ENCODE results near the gene TNNT3.
"Not testable (repeated sequence)": the region's sequence is repeated elsewhere in the genome, so short reads cannot be mapped to it uniquely, and the experiment has no call there.

TNNT3 gene

DNA sequence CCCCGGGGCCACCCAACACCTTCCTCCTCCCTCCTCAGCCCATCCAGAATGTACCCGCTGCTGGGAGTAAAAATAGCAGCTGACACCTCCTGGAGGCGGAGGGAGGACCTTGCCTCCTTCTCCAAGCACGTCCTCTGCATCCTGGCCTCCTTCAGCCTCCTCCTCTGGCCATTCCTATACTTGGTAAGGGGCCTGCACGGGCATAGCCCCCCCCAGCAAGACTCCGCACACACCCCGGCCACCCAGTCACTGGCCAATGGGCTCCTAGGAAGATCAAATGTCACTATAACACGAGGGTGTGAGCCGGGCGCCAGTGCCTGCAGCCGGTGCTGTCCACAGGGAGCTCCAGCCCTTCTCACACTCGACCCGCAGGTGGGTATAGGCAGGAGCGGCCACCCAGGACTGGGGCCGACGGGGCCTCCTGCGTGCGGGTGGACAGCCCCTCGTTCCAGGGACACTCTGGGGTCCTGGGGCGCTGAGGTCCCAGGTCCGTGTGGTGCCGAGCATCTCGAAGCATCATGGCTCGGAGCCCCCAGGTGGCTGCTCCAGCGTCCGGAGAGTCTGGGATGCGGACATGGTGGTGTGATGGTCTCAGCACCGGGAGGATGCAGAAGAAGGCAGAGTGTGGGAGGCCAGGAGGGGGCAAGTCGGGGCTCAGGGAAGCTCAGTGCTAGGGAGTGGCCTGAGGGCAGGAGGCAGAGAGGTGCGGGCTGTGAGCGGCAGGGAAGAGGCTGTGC is at the start of gene TNNT3:
TNNT3 (plus strand) TSS at position 313 of the 737 bp plus-strand sequence. CDS start 3,172 bp downstream, outside the sequence.
- peak in 2 of 10 donors; percentile 80 to 84 for DNase-seq
- intact Hi-C loops (cut with DNase I) = loop anchor here (5.0 kb wide), 1 partner anchor 37 kb away; no protein-coding TSS in a partner anchor

DNA sequence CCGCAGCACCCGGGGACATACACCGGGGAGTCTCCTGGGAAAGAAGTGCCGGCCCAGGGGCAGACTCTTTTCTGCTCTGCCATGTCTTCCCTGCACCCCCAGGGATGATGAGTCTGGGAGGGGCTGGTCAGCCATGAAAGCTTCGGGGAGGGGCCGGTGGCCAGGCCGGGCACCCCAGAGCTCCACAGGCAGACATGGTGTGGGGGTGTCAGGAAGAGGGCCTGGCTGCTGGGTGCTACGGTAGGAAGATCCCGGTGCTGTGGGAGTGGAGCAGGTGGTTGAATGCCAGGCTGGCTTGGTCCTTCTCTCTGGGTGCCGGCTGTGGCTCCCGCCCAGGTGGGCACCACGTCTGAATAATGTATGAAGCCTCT is 49.2 kb upstream of the TNNT3 start:
- intact Hi-C loops (cut with DNase I) = no loop called here

DNA sequence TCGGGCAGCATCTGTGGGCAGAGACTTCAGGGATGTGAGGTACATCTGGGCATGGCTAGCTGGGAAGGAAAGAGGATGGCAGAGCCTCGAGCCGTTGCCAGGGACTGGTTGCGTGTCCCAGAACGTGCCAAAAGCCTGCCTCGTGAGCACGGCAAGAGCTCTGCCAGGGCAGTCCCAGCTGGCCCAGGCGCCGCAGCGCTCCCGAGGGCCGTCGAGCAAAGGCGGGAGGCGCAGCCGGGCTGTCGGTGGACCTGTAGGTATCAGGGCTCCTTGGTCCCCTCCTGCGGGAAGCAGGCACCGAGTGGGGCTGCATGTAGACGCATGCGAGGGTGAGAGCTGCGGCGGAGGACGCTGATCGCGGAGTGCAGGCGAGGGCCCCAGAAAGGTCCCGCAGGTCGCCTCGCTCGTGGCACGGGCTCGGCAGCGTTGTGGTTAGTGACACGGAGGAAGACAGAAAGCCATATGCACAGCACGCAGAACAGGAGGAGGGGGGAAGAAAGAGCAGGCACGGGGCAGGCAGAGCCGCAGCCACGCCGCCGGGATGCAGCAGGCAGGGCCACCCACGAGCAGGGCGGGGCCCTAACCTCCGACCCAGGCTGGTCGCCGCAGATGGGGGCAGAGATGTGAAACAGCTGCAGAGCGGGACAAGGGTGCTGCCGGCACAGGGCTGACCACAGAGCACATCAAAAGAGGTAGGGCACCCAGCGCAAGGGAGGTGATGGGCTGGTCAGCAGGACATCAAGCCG is 48.6 kb upstream of the TNNT3 start:
- DNase-seq = peak in 7 of 10 donors; percentile 38 to 92 (median 62)
- intact Hi-C loops (cut with DNase I) = no loop called here

More for the DNA sequence above, 49.2 kb upstream of the TNNT3 start:
- DNase-seq = no peak

DNA sequence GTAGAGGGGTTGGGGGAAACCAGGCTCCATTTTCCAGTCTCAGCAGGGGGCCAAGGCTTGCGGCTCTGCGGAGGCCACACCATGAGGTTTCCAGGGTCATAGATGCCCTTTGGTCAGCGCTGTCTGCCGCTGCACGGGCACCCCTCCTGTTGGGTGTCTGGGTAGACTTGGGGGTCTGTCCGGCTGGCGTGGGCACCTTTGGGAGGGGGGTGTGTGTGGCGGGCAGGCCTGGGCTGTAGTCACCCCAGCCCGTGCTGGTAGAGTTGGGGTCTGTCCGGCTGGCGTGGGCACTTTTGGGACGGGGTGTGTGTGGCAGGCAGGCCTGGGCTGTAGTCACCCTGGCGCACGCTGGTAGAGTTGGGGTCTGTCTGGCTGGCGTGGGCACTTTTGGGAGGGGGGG is 48.0 kb upstream of the TNNT3 start:
- intact Hi-C loops (cut with DNase I) = no loop called here
- DNase-seq = peak in 3 of 10 donors; percentile 19 to 77 (median 33)

DNA sequence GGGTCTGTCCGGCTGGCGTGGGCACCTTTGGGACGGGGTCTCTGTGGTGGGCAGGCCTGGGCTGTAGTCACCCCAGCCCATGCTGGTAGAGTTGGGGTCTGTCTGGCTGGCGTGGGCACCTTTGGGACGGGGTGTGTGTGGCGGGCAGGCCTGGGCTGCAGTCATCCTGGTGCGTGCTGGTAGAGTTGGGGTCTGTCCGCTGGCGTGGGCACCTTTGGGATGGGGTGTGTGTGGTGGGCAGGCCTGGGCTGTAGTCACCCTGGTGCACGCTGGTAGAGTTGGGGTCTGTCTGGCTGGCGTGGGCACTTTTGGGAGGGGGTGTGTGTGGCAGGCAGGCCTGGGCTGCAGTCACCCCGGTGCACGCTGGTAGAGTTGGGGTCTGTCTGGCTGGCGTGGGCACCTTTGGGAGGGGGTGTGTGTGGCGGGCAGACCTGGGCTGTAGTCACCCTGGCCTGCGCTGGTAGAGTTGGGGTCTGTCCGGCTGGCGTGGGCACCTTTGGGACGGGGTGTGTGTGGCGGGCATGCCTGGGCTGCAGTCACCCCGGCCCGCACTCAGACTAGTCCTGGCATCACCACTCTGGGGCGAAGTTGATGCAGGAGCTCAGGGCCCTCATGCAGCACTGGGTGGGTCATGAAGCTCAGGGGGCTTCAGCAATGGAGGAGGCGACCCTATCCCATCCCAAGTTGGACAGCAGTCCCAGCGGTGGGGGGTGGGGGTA is 47.1 kb upstream of the TNNT3 start:
- intact Hi-C loops (cut with DNase I) = no loop called here
- DNase-seq = peak in 4 of 10 donors; percentile 19 to 65 (median 51)

DNA sequence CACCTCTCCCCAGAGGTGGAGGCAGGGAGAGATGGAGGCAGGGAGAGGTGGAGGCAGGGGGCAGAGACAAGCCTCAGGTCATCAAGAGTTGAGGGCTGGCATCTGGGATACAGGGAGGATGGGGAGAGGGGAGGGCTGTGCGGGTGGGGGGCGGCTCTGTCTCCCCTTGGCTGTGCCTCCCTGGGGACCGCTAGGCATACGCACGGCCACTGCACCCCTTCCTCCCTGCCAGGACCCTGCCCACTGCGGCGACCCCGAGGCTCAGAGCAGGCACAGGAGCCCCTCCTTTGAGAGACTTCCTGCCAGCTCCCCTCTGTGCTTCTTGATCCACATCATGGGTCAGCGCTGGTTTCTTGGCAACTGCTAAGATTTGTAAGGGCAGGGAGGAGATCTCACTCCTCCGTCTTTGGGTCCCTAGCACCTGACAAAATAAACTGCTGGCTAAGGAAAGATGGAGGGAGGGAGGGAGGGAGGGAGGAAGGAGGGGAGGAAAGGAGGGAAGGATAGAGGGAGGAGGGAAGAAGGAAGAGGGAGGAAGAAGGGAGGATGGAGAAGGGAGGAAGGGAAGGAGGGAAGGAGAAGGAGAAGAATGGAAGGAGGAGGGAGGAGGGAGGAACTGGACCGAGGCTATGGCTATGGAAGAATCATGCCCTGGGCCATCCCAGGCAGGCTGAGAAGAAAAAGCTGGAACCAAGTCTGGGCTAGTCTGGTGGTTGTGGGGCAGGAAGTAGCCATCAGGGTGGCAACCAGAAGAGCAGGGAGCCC is 46.3 kb upstream of the TNNT3 start:
- peak in 2 of 10 donors; percentile 17 to 72 for DNase-seq
- intact Hi-C loops (cut with DNase I) = no loop called here

DNA sequence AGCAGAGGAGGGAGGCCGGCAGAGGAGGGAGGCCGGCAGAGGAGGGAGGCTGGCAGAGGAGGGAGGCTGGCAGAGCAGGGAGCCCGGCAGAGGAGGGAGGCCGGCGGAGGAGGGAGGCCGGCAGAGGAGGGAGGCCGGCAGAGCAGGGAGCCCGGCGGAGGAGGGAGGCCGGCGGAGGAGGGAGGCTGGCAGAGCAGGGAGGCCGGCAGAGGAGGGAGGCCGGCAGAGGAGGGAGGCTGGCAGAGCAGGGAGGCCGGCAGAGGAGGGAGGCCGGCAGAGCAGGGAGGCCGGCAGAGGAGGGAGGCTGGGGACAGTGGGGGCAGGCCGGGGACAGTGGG is 45.7 kb upstream of the TNNT3 start:
- DNase-seq = peak in 1 of 10 donors; percentile 59
- intact Hi-C loops (cut with DNase I) = not testable (repeated sequence)

DNA sequence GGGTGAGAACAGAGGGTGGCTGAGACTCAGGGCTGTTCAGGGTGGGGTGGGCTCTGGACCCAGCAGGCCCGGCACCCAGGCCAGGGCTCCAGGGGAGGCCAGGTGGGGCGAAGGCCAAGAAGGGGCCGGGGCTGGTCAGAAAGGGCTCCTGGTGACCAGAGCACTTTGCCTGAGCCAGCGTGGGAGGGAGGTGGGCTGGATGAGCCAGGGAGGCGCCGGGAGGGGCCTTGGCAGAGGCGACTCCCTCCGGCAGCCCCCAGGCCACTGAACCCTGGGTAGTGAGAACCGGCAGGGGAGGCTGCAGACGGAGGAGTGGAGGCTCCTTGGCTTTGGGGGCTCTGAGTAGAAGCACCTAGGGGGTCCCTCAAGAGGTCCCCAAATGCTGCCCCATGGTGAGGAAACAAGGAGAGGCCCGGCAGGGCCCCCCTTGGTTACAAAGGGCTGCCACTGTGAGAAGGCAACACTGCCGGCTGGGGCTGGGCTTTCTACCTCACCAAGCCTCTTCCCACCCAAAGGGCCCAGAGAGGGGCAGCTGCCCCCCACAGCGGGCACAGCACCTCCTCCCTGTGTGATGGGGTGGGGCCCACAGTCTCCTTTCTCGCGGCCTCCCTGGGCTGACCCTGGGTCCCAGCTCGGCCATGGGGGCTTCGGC is 44.9 kb upstream of the TNNT3 start:
- intact Hi-C loops (cut with DNase I) = not testable (repeated sequence)

DNA sequence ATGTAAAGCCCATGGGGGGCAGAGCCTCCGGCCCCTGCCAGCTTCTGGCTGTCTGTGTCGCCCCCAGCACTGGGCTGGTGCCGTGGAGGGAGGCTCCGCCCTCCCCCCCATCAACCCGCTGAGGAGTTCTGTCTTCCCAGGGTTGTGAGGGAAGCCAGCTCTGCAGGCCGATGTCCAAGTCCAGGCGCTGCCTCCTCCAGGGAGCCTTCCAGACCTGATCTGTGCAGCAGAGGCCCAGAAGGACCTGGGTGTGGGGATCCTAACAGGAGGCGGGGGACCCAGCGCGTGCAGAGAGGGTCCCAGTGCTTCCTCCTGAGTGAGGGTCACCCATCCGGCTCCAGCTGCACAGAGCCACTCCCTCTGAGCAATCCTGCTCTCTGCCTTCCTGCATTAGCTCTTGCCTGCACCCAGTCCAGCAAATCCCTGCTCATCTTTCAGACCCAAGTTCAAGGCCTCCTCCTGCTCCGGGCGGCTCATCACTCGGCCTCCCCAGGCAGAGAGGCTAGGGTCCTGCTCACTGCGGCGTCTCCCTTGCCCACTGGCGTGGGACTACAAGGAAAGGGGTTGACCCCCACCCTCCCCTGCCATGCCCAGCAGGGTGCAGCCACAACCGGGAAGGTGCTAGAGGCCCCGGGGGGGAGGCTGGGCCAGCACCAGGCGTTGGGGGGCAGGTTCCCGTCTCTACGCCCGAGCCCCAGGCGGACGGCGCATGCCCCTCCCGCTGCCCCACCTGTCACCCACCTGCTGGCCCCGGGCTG is 44.2 kb upstream of the TNNT3 start:
- intact Hi-C loops (cut with DNase I) = no loop called here
- peak in 5 of 10 donors; percentile 4 to 83 (median 69) for DNase-seq

More for the DNA sequence above, 44.9 kb upstream of the TNNT3 start:
- peak in 5 of 10 donors; percentile 5 to 64 (median 39) for DNase-seq

DNA sequence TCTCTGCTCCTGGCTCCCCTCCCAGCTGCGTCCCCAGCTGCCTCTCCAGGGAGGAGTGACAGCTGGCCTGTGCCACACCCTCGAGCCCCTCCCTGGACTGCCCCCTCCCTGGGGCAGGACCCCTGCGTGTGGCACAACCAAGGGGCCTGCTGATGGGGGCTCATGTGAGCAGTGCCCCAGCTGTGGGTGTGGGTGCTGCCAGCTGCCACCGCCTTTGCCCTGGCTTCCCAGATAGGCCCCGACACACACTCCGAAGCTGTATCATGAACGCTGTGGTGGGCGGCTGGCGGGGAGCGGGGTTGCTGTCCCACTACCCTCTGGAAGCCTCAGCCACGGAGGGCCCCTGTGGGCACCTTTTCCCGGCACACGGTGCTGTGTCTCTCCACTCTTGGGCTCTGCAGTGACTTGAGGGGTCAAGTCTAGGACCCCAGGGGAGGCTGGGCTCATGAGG is 43.6 kb upstream of the TNNT3 start:
- peak in 5 of 10 donors; percentile 3 to 59 (median 7) for DNase-seq
- intact Hi-C loops (cut with DNase I) = not testable (repeated sequence)

DNA sequence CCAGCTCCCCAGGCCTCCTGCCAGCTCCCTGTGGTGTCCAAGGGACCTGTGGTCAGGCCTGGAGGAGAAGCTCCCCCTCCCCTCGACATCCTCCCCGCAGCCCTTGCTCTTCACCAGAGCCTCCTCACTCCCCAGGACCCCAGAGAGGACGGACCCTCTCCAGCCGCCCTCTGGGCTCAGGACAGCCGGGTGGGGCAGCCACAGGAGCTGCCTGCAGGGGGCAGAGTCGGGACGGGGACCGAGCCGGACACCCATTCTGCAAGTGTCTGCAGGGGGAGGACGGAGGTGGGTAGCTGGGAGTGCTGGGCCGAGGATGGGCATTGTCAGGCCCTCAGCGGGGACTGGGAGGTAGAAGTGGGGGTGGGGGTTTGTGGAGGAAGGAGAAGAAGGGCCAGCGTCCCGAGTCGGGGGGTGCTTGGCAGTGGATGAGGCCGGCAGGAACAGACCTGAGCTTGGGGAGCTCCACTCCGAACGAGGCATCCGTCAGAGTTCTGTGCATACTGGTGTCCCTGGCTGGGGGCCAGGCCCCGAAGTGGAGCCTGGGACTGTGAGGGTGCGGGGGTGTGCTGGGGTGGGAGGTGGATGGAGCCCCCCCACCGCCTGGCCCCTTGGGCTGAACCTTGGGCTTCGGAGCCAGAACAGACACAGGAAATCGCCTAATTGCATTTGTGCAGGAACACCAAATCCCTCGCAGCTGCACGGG is 43.0 kb upstream of the TNNT3 start:
- peak in 6 of 10 donors; percentile 10 to 81 (median 52) for DNase-seq
- intact Hi-C loops (cut with DNase I) = no loop called here

DNA sequence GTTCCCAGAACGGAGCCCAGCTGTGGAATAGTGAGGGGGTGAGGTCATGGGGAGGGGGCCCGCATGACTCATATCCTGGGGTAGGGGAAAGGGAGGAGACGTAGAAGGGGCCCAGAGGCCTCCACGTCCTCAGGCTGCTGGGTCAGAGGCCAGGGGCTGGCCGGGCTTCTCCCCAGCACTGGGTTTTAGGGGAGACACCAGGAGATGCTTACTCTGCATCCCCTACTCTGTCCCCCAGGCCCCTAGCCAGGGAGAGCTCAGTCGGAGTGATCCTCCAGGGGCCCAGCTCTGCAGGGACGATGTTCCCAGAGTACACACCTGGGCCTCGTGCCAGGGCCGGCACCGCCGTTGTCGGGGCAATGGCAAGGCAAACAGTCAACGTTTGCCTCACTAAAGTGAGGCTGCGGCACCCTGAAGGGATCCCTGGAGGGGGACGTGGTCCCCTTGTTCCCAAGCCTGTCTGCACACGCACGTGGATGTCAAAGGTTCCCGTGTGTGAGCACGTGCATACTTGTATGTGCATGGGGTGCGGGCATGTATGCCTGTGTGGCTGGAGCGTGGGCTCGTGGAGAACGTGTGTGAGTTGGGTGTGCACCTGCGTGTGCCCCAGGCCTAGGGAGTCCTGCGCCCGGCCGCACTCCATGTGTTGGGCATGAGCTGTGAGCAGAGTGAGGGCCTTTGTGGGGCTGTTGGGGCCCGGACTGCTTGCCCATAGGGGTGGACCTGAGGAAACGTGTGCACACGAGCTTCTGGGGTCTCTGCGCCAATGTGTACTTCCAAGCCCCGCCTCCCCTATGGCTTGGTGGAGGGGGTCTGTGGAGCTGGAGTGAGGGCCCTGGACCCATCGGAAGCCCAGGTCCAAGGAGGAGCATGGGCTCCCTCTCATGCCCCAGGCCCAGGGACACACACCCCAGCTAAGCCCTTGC is 42.0 kb upstream of the TNNT3 start:
- intact Hi-C loops (cut with DNase I) = no loop called here

DNA sequence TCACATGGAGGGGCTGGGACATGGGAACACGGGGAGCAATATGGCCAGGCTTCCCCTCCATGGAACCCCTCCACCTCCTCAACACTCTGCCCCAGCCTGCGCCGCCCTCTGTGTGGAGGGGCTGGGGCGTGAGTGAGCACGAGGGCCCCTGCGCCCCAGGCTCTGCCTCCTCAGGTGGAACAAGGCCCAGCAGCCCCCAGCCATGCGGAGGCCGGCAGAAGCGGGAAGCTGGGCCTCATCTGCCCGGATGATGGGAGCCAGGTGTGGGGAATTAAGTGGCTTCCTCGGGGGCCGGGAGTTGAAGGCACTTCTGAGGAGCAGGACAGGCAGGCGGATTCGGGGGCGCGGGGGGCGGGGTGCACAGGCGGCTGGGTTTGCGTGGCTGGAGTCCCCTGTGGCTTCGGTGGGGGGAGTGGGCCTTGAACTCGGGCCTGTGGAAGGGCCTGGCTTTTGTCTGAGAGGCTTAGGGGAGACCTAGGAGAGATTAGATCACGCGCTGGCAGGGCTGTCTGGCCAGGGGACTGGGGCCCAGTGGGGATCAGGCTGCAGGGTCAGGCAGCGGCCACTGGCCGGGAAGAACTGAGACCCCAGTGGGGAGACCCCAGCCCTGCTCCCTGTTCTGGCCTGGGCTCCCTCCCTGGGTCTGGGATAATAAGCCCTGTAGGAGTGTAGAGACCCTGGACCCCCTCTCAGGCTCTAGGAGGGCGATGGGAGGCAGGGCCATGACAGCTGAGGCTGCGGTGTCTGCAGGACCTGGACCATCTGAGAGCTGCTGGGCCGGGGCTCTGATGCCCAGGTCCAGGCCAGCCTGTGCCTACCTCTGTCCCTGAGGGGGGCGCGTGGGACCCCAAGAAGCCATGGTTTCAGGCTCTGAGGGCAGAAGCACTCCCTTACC is 41.1 kb upstream of the TNNT3 start:
- peak in 5 of 10 donors; percentile 2 to 80 (median 67) for DNase-seq
- intact Hi-C loops (cut with DNase I) = no loop called here

More for the DNA sequence above, 42.0 kb upstream of the TNNT3 start:
- DNase-seq = peak in 5 of 10 donors; percentile 6 to 87 (median 70)

DNA sequence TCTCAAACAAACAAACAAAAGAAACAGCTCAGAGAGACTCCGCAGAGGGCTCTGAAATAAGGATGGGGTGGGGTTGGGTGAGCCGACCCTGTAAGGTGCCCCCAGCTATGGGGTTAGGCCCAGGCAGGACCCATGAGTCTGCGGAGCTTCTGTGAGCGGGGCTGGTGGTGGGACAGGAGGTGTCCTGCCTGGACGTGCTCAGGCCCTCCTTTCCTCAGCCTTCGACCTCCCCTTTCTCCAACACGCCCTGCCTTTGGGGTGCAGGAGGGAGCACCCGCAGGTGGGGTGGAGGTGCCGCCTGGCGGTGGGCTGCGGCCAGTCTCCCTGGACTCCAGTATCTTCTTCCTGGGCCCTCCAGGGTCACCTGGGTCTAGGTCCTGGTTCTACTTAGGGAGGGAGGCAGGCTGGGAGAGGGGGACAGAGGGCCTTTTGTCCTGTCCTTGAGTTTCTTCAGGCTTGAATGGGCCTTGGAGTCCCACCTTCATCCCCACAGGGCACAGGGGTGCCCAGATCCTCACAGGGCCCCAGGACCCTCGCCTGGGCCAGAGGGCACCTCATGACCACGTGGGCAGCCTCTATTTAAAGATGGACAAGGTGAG is 40.1 kb upstream of the TNNT3 start:
- DNase-seq = peak in 4 of 10 donors; percentile 9 to 60 (median 51)
- intact Hi-C loops (cut with DNase I) = no loop called here

DNA sequence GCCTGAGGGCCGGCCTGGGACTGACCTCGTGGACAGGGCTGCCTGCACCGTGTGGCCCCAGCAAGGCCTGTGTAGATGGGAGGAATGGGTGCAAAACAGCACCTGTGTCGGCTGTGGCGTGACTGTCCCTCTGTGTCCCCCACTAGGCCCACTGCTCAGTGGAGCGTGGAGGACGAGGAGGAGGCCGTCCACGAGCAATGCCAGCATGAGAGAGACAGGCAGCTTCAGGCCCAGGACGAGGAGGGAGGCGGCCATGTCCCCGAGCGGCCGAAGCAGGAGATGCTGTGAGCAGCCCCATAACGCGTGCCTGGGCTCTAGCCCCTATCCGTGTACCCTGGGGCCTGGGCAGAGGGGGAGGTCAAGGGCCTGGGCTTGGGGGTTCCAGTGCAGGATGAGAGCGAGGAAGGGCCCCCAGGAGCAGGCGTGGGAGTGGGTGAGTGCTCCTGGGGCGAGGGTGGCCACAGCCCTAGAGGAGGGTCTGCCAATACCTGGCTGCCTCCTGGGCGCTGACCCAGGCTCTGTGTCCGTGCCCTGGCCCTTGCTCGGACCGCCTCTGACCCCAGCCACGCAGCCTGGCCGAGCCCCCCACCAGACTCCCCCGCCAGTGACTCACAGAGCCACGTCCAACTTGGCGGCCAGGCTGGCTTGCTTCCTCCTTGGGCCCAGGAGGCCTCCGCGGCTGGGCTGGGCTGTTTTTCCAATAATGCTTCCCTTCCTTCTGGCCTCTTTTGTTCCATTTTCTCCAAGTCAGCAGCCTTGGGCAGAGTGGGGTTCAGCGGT is 39.4 kb upstream of the TNNT3 start:
- peak in 4 of 10 donors; percentile 21 to 85 (median 72) for DNase-seq
- intact Hi-C loops (cut with DNase I) = loop anchor here (5.0 kb wide), 1 partner anchor 37 kb away; the partner anchor contains the start of gene TNNT3
